ENCODE measurements around the gene PCDH15.

PCDH15 gene

DNA sequence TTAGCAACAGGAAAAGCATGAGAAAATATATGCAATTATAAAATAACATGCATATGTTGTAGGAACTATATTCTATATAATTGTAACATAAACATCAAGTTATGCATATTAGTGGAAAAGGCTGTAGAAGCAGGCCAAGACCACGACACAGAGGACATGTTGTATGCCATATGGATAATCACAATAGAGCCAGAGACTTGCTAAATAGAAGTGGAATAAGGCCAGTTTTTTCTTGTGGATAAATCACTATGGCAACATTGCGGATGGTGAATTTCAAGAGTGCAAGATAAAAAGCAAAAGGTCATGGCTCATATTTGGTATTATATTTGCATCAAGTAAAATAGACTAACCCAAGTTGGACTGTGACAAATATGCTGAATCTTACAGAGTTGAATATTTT, 93.0 kb downstream of the PCDH15 start:
- no peak for DNase-seq (ENCODE audit: low spot score)

DNA sequence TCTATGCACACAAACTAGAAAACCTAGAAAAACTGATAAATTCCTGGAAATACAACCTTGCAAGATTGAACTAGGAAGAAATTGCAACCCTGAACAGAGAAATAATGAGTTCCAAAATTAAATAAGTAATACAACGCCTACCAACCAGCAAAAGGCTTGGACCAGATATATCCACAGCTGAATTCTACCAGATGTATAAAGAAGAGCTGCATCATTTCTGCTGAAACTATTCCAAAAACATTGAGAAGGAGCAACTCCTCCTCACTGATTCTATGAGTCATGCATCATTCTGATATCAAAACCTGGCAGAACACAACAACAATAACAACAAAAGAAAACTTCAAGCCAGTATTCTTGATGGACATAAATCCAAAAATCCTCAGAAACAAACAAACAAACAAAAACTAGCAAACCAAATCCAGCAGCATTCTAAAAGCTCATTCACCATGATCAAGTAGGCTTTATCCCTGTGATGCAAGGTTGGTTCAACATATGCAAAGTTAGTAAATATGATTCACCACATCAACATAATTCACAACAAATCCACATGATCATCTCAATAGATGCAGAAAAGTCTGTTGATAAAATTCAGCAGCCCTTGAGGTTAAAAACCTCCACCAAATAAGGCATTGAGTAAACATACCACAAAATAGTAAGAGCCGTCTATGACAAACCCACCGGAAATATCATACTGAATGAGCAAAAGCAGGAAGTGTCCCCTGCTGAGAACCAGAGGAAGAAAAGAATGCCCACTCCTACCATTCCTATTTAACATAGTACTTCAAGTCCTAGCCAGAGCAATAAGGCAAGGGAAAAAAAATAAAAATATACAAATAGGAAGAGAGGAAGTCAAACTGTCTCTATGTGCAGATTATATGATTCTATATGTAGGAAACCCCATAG, 98.2 kb downstream of the PCDH15 start:
- no peak for DNase-seq (ENCODE audit: low spot score)

DNA sequence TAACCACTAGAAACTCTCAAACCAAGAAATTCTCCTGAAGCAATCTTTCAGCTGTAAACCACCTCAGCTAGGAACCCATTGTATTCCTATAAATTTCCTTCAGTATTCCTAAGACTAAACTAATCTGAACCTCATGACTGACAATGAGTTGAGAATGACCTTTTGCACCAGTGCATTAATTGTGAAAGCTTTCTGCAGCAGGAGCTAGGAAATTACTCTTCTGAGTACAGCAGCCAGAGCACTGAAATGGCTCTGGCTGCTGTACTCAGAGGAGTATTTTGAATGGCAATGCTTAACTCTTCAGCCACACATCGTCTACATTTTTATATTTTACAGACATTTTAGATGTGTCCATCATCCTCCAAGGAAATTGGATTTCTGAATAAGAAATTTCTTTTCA, 109.7 kb downstream of the PCDH15 start:
- no peak for DNase-seq (ENCODE audit: low spot score)

DNA sequence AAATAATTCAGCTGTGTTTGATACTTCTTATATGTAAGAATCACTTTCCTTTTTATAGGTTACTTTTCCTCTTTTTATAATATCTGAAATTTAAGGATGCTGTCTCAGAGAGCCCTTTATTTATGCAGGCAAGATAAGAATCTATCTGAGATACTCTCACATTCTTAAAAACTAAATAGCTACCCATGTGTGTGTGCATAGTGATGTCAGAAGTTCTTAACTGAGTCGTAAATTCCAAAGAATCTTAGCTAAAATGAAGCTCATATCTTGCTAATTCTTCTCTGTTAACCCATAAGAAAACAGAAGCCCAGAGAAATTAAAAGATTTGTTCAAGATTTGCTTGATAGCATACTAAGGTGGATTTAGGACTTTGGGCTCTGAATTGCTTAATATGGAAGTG, 118.5 kb downstream of the PCDH15 start:
- no peak for DNase-seq (ENCODE audit: low spot score)

DNA sequence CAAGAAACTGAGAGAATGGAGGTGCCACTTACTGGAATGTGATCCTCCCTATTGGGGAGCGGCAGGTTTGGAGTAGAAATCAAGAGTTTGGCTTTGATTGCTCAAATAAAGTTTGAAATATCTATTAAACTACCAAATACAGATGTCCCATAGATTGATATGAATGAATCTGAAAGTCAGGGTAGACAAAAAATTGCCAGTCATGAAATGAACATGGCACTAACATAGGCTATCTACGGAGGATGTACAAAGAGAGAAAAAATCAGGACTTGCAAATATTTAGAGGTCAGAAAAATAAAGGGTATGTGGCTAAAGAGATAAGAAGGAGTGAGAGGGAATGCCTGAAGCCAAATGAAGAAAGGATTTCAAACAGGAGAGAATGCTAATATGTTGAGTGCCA, 119.9 kb downstream of the PCDH15 start:
- no peak for DNase-seq (ENCODE audit: low spot score)

DNA sequence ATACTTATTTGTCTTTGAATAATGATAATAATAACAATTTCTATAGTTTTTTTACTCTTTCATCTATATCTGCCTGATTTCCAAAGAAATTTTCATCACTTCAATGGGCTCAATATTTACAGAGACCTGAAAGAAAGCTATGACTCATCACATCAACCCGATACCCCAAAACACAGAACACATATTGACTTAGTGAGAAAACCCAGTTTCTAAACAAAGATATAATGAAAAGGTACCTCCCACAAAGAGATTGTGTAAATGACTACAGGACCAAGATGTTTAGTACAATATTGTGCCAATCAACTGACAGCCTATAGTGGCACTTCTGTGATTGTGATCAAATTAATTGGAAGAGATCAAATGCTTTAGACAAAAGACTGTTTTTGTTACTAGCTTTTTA, 133.9 kb downstream of the PCDH15 start:
- no peak for DNase-seq (ENCODE audit: low spot score)

DNA sequence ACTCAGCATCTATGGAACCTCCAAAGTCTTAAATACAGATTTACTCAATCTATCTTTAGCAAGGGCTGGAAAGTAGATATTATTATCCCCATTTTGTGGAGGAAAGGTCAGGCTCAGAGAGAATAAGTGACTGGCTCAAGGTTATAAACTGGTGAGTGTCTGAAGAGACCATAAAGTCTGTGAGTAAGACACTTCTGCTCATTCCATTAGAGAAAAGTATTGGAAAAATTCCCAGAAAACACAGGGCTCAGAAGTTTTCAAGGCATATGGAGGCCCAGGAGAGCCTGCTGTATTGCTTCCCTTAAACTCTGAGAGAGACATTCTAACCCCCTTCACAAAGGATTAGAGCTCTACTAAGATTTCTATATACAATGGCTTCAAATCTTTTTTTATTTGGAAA, 134.8 kb downstream of the PCDH15 start:
- no peak for DNase-seq (ENCODE audit: low spot score)

DNA sequence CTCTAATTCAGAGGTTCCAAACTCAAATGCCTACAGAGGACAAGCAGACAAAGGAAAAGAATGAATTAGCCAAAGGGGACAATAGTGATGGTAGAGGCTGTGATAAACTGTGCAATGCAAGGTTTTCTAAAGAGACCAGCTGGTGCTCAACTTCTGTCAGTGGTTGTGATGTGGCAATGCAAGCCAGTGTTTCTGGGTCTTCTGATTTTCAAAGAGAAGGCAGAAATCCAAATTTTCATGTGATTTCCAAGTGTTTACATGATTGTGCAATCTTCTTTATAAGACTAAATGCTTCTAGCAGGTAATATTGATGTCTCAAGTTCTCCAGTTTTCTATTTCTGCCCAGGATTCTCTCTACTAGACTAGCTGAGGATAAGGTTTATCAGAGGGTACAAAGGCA, 135.9 kb downstream of the PCDH15 start:
- DNase-seq (ENCODE audit: low spot score) = no peak

DNA sequence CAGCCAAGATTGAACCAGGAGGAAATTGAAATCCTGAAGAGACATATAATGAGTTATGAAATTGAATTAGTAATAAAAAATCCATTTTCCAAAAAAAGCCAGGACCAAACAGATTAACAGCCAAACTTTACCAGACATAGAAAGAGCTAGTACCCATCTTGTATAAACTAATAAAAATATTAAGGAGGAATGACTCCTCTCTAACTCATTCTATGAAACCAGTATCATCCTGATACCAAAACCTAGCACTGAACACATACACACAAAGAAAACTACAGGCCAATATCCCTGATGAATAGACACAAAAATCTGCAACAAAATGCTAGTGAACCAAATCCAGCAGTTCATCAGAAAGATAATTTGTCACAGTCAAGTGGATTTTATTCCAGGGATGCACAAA, 140.6 kb downstream of the PCDH15 start:
- no peak for DNase-seq (ENCODE audit: low spot score)

DNA sequence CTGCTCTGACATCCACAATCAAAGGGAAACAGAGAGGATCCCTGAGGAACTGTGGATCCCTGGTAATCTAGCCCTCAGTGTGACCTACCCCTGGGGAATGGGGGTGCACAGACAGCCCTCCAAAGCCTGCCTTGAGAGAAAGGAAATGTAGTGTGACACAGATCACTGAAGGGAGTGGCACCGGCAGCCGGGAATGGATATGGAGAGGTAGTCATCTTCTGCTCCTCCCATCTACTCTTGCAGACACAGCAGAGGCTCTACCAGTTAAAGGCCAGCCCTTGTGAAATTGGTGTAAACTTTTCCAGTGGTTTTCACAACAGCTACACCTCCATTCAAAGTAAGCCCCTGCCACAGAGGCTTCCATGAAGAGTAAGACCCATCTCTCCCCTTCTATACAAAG, 144.4 kb downstream of the PCDH15 start:
- no peak for DNase-seq (ENCODE audit: low spot score)

DNA sequence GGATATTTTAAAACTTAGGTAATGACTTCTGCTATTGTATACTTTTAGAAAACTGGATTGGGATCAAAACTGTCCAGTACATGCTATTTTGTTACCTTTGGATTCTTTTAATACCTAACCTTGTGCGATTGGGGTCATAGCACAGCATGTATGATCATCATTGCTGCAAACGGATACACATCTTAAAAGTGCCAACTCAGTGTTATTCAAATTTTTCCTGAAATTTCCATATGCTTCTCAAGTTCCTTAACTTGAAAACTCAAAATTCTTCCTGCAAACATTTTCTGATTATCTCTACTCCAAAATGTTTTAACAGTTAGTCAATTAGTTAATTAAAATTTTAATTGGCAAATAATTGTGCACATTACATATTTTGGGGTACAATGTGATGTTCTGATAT, 147.5 kb downstream of the PCDH15 start:
- DNase-seq (ENCODE audit: low spot score) = no peak

DNA sequence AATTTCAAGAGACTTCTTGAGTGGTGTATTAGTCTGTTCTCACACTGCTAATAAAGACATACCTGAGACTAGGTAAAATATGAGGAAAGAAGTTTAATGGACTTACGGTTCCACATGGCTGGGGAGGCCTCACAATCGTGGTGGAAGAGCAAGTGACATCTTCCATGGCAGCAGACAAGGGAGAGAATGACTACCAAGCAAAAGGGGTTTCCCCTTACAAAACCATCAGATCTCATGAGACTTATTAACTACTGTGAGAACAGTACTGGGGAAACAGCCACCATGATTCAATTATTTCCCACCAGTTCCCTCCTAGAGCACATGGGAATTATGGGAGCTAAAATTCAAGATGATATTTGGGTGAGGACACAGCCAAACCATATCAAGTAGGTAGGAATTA, 150.5 kb downstream of the PCDH15 start:
- DNase-seq (ENCODE audit: low spot score) = no peak

DNA sequence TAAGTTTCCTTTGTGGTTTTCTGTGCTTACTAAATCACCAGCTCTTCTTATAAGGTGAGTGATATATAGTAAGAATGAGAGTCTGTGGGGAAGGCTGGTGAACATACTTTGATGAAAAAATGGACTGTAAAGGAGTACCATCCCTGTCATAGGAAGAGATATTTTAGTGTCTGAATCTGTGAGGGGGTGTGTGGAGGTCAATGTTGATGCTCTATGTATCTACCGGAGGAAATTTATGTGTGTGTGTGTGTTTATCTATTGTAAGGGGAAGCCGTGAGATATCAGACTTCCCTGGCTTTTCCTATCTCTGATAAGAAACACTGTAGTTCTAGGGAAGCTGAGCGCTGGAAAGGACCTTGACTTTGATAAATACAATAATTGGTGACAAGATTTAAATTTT, 179.0 kb downstream of the PCDH15 start:
- no peak for DNase-seq (ENCODE audit: low spot score)

DNA sequence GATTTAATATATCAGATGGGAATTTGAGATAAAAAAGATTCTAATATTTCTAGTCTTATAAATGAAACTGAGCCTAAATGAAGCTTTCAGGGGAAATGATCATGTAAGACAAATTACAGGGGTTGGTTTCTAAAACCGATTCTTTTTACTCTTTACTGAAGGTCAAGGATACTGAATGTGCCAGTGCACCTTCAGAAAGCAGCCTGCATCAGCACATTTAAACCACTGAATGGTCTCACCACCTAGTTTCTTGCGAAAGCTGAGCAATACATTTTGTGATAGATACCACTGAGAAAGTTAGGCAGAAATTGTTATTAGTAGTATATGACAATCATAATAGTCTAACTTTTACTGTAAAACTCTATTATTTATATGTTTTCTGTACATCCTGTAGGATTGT, 180.7 kb downstream of the PCDH15 start:
- DNase-seq (ENCODE audit: low spot score) = no peak

DNA sequence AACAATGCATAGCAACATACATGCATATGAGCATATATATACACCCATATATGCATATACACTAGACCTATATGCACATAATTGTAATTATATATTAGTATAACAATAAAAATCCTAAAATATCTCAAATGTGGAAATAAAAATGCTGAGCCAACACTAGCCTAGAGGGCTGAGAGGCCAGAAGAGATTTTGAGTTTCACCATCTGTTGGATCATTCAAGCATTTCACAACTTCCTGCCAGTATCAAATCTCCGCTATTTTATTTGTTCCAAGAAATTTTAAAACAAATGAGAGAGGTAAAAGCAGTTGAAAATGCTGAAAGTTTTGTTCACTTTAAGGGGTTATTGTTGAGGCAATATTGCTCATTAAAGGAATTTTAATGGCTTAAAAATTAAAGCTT, 187.0 kb downstream of the PCDH15 start:
- DNase-seq (ENCODE audit: low spot score) = no peak

DNA sequence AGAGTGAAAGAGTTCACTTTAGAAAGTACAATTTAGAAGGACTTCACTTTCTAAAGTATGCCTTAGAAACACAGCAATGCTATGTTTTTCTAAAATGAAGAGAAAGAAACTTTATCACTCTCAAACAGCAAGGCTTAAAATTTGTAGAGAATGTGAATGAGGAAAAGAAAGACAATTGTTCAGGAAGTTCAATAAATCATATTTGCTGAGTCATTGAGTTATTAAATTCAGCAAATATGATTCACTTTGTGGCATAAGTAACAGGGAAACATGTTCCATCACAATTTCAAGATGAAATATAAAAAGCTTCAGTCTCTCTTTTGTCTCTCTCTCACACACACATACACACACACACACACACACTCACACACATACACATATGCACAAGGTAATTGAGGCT, 187.9 kb downstream of the PCDH15 start:
- no peak for DNase-seq (ENCODE audit: low spot score)

DNA sequence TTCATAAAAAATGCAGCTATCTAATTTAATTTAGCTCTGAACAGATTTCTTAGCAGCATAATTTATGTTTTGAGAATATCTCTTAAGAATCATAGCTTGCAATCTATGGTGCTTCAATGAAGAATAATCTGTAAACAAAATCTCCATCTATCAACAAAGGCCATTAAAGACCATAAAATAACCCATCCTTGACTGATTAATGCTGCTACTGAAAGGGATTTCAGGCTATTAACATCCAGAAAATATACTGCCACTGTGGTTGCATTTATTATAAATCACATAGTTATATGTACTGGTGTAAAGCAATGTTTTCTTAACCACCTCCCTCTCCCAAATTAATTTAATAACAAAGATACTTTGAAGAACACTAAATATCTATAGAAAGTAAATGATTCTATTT, 191.6 kb downstream of the PCDH15 start:
- DNase-seq (ENCODE audit: low spot score) = no peak

DNA sequence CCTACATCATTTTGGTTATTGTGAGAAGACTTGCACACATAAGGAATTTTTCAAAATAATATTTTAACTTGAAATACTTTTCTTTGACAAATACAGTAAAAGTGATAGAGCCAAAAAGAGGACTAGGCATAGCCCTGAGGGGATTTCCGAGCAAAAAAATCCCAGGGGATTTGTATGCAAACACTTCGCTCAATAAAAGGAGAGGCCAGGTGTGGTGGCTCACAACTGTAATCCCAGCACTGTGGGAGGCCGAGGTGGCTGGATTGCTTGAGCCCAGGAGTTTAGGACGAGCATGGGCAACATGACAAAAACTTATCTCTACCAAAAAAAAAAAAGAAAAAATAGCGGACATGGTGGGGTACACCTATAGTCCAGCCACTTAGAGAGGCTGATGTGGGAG, 193.0 kb downstream of the PCDH15 start:
- no peak for DNase-seq (ENCODE audit: low spot score)

DNA sequence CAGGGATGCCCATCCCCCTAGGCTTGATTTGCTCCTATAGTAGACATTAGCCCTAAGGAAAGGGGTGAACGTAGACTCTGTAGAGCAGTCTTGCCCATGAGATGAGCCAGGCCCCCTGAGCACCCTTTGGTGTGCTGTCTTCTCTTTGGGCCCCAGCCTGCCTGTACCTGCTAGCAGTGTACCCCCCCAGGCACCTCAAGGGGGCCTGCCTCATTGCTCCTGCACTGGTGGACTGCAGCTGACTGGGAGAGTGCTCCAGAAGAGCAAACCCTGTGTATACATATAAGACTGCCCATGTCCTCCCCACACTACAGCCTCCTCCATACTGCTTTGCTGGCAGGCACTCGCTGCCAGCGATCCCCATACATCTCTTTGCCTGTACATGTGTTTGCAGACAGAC, 206.7 kb downstream of the PCDH15 start:
- DNase-seq (ENCODE audit: low spot score) = no peak

DNA sequence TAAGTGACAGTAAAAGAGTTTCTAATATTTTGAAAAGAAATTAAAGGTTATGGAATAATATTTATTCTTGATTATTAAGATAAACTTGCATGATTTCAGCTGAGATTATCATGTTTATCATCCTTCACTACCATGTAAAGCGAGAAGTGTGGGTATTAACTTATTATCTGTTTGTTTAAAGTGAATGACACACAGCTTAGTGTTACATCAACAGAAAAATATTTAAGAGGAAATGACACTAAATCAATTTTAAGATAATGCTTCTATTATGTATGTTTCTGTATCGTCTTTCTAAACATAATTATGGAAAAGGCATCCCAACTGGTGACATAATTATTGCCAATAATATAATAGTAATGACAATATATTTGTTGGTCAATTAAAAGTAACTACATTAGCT, 213.1 kb downstream of the PCDH15 start:
- DNase-seq (ENCODE audit: low spot score) = no peak

DNA sequence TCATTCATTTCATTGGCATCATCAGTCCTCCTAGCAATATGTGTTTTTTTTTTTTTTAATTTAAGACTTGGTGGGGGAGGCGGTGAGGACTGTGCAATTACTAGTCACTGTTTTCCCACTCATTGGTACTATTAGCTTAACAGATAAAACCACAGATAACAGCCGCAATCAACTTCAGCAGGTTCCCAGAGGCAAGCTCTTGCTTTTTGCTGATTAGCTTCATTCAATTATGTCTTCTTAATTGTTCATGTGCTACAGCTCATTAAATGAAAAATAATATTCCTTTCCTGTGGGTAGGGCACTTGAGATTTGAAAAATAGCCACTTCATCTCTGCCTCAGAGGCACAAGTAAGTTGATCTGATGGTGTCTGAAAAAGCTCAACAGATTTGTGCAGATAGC, 215.5 kb downstream of the PCDH15 start:
- DNase-seq (ENCODE audit: low spot score) = no peak

DNA sequence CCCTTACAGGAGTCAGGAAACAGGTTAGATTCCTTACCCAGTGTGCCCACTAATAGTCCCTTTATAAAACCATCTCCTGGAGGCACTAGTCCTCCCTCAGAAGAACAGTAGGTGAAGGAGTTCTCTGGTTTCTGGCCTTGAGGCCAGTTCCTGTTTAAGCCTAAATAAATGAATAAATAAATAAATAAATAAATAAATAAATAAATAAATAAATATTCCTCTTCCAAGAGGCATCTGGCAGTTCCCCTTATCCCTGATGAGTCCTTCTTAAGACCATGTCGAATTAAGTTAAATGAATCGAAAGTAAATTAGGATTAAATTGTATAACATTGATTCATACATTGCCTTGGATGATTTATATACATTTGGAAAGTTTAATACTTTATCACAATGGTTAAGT, 223.3 kb downstream of the PCDH15 start:
- no peak for DNase-seq (ENCODE audit: low spot score)

DNA sequence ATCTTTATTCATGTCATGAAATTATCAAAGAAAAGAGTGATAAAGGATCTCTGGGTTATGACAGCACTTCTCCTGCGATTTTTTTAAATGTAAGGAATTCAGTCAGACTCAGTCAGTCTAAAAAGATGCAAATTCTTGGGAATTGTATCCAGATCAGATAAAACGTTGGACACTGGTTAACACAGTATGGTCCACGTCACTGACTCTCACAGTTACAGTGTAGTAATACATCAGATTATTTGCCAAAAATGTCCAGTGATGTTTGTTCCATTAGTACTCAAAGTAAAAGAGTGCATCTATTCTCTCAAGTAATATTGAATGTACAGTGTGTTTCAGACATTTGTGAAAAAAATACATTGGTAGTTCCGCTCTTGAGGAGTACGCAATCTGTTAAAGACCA, 224.5 kb downstream of the PCDH15 start:
- no peak for DNase-seq (ENCODE audit: low spot score)

DNA sequence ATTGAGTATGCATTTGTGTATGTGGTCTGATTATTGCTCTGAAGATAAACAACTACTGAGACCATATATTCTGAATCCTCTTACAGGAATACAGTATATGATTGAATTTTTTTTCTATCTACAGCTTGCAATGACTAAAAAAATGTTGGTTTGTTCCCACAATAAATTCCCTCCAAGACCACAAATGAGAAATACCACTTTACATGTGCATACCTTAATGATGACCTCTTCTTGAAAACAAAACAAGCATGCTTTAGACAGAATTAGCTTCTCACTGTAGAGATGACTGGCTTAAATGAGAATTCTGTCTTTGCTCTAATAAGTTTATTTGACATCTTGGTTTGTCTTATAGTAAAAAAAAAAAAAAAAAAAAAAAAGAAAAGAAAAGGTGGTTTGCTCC, 241.5 kb downstream of the PCDH15 start:
- no peak for DNase-seq (ENCODE audit: low spot score)

Measured in hepatic stellate cell (primary cell).